WTC11 (cell line): ENCODE measurements around the gene LEAP2. TPM values are rescaled to one million over a fixed set of nuclear protein-coding genes. Genes with fewer than 3 reads are reported as not detected.

Experiments used
- ATAC-seq: fragments of 200-7000 bp; cut with Tn5 transposase; 2 replicates; pipeline ENCODE4 v1.10.0; 2021; ENCODE audit warnings: mild to moderate bottlenecking, moderate library complexity
- CTCF ChIA-PET: fragments of 300-600 bp; sonication (Branson Sonifier 250); formaldehyde crosslinking; loops from one replicate; lab custom pipeline; 2021; ENCODE audit warnings: antibody characterized with exemption; lab: Charles Lee
- POLR2A ChIA-PET: fragments of 350-600 bp; sonication (Branson Sonifier 250); formaldehyde crosslinking; loops from one replicate; lab custom pipeline; 2021; ENCODE audit warnings: antibody characterized with exemption; lab: Charles Lee
- DNase-seq: peaks from one replicate; pipeline ENCODE4 v3.0.0; 2021; ENCODE audit warnings: low spot score
- H3K27ac Mint-ChIP-seq: 2 replicates; pipeline ENCODE4 v1.8.0; 2021; ENCODE audit warnings: mixed read lengths
- H3K27me3 Mint-ChIP-seq: 2 replicates; pipeline ENCODE4 v1.8.0; 2021; ENCODE audit warnings: low read depth, mild to moderate bottlenecking, moderate library complexity, mixed read lengths
- H3K36me3 Mint-ChIP-seq: 2 replicates; pipeline ENCODE4 v1.8.0; 2021; ENCODE audit warnings: mixed read lengths
- H3K4me1 Mint-ChIP-seq: 2 replicates; pipeline ENCODE4 v1.8.0; 2022; ENCODE audit warnings: mixed read lengths
- H3K4me3 Mint-ChIP-seq: 2 replicates; pipeline ENCODE4 v1.8.0; 2021; ENCODE audit warnings: mild to moderate bottlenecking, moderate library complexity, mixed read lengths
- H3K9me3 Mint-ChIP-seq: 2 replicates; pipeline ENCODE4 v1.8.0; 2021; ENCODE audit warnings: mixed read lengths
- ATF1 ChIP-seq: sonication (generic); formaldehyde crosslinking; IDR thresholded peaks from 2 replicates; pipeline ENCODE4 v1.8.1; 2023; ENCODE audit warnings: mild to moderate bottlenecking, moderate library complexity, missing genetic modification reagents
- NFE2L1 ChIP-seq: sonication (generic); formaldehyde crosslinking; IDR thresholded peaks from 2 replicates; pipeline ENCODE4 v1.8.1; 2023; ENCODE audit warnings: missing genetic modification reagents
- NR3C1 ChIP-seq: sonication (generic); formaldehyde crosslinking; conservative IDR thresholded peaks from 2 replicates; pipeline ENCODE4 v1.8.1; 2023; ENCODE audit warnings: low read depth, mild to moderate bottlenecking, missing genetic modification reagents
- RORB ChIP-seq: fragments of 250-450 bp; sonication (Bioruptor Pico); IDR thresholded peaks from 2 replicates; pipeline ENCODE4 v1.9.0; 2021; ENCODE audit warnings: mild to moderate bottlenecking
- TP53 ChIP-seq: sonication (generic); formaldehyde crosslinking; IDR thresholded peaks from 2 replicates; pipeline ENCODE4 v1.8.1; 2023; ENCODE audit warnings: mild to moderate bottlenecking, missing genetic modification reagents
- ZNF416 ChIP-seq: fragments of 250-450 bp; sonication (Bioruptor Pico); IDR thresholded peaks from 2 replicates; pipeline ENCODE4 v1.9.0; 2021; ENCODE audit warnings: mild to moderate bottlenecking, inconsistent platforms
- total RNA-seq: library from RNA; stranded (reverse); gene quantifications from 3 replicates; pipeline ENCODE4 v1.2.3, GENCODE V29; 2021
- TF ChIP-seq, protein P1 (sequence below): sonication (generic); formaldehyde crosslinking; IDR thresholded peaks from 2 replicates; pipeline ENCODE4 v1.8.1; 2022; ENCODE audit warnings: mild to moderate bottlenecking, missing genetic modification reagents, moderate library complexity, borderline replicate concordance
- TF ChIP-seq, protein P2 (sequence below): sonication (generic); formaldehyde crosslinking; IDR thresholded peaks from 2 replicates; pipeline ENCODE4 v1.8.0; 2023; ENCODE audit warnings: mild to moderate bottlenecking, missing genetic modification reagents
- TF ChIP-seq, protein P3 (sequence below): sonication (generic); formaldehyde crosslinking; IDR thresholded peaks from 2 replicates; pipeline ENCODE4 v1.8.0; 2023; ENCODE audit warnings: missing genetic modification reagents
- TF ChIP-seq, protein P4 (sequence below): sonication (generic); formaldehyde crosslinking; IDR thresholded peaks from 2 replicates; pipeline ENCODE4 v1.8.0; 2022; ENCODE audit warnings: mild to moderate bottlenecking, missing genetic modification reagents
- TF ChIP-seq, protein P5 (sequence below): fragments of 250-450 bp; sonication (Bioruptor Pico); conservative IDR thresholded peaks from 2 replicates; pipeline ENCODE4 v1.9.0; 2021; ENCODE audit warnings: mild to moderate bottlenecking
- TF ChIP-seq, protein P6 (sequence below): fragments of 250-450 bp; sonication (Bioruptor Pico); IDR thresholded peaks from 2 replicates; pipeline ENCODE4 v1.8.0; 2021; ENCODE audit warnings: mild to moderate bottlenecking
- TF ChIP-seq, protein P7 (sequence below): sonication (generic); formaldehyde crosslinking; IDR thresholded peaks from 2 replicates; pipeline ENCODE4 v1.8.1; 2023; ENCODE audit warnings: mild to moderate bottlenecking, missing genetic modification reagents, moderate library complexity
- TF ChIP-seq, protein P8 (sequence below): fragments of 250-450 bp; sonication (Bioruptor Pico); IDR thresholded peaks from 2 replicates; pipeline ENCODE4 v1.9.0; 2021; ENCODE audit warnings: mild to moderate bottlenecking

Gene LEAP2
- total RNA-seq, 1 experiment from 2014 or later: 2.0 TPM

DNA sequence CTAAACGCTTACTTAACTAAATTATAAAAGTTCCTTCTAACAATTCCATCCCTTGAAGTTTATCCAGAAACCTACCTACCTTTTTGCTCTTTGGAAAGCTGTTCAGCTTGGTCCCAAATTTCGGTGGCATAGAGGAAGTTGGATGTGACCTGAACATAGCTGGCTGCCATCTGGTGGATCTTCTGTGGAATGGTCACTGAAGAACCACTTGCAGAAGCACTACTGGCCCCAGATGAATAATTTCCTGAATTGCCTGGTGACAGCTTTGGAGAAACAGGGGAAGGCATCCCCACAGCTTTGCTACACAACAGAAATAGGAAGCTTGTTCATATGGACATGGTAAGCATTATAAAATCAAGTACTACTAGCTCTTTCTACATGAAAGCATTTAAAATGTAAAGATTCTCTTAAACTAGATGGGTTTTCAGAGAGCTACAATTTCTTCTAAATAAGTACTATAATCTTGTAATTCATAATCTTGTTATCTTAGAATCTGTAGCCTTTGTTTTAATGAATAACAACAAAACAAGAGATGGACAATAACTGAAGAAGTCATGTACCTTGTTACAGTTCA, 9.9 kb downstream of the LEAP2 start (continued):
- TF ChIP-seq, protein P1, sequence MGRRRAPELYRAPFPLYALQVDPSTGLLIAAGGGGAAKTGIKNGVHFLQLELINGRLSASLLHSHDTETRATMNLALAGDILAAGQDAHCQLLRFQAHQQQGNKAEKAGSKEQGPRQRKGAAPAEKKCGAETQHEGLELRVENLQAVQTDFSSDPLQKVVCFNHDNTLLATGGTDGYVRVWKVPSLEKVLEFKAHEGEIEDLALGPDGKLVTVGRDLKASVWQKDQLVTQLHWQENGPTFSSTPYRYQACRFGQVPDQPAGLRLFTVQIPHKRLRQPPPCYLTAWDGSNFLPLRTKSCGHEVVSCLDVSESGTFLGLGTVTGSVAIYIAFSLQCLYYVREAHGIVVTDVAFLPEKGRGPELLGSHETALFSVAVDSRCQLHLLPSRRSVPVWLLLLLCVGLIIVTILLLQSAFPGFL: no peak
- TF ChIP-seq, protein P2, sequence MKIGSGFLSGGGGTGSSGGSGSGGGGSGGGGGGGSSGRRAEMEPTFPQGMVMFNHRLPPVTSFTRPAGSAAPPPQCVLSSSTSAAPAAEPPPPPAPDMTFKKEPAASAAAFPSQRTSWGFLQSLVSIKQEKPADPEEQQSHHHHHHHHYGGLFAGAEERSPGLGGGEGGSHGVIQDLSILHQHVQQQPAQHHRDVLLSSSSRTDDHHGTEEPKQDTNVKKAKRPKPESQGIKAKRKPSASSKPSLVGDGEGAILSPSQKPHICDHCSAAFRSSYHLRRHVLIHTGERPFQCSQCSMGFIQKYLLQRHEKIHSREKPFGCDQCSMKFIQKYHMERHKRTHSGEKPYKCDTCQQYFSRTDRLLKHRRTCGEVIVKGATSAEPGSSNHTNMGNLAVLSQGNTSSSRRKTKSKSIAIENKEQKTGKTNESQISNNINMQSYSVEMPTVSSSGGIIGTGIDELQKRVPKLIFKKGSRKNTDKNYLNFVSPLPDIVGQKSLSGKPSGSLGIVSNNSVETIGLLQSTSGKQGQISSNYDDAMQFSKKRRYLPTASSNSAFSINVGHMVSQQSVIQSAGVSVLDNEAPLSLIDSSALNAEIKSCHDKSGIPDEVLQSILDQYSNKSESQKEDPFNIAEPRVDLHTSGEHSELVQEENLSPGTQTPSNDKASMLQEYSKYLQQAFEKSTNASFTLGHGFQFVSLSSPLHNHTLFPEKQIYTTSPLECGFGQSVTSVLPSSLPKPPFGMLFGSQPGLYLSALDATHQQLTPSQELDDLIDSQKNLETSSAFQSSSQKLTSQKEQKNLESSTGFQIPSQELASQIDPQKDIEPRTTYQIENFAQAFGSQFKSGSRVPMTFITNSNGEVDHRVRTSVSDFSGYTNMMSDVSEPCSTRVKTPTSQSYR (CRISPR knock-in tag): no peak
- TF ChIP-seq, protein P3, sequence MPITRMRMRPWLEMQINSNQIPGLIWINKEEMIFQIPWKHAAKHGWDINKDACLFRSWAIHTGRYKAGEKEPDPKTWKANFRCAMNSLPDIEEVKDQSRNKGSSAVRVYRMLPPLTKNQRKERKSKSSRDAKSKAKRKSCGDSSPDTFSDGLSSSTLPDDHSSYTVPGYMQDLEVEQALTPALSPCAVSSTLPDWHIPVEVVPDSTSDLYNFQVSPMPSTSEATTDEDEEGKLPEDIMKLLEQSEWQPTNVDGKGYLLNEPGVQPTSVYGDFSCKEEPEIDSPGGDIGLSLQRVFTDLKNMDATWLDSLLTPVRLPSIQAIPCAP (CRISPR knock-in tag): no peak
- TF ChIP-seq, protein P4, sequence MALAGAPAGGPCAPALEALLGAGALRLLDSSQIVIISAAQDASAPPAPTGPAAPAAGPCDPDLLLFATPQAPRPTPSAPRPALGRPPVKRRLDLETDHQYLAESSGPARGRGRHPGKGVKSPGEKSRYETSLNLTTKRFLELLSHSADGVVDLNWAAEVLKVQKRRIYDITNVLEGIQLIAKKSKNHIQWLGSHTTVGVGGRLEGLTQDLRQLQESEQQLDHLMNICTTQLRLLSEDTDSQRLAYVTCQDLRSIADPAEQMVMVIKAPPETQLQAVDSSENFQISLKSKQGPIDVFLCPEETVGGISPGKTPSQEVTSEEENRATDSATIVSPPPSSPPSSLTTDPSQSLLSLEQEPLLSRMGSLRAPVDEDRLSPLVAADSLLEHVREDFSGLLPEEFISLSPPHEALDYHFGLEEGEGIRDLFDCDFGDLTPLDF: no peak

DNA sequence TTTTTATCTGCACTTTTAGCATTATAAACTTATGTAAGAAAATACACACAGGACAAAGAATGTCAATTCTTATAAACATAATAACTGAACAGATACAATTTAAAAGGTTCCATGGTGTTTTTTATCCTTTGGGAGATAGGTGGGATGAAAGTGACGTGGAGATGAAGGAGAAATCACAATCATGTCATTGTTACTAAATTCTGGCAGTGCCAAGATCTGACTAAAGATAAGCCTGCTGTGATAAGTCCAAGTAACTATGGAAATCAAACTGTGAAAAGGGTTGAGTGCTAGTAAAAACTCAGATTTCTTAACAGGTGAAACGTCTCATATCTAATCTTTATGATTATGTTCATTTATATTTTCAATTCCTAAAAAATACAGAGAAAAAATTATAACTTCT, 11.1 kb downstream of the LEAP2 start:
- Mint-ChIP-seq H3K4me1 (no peaks in the 10 kb centered on the region), H3K27me3 (no peaks in the 10 kb centered on the region), H3K27ac (no peak overlapping the region), H3K36me3 (peaks cover 72% of the 10 kb centered on the region), H3K4me3 (no peak overlapping the region), H3K9me3 (no peaks in the 10 kb centered on the region)
- ChIA-PET POLR2A (no interaction called here), CTCF (interaction anchor here (0.9 to 1.5 kb wide), 2 partner anchors 59 to 137 kb away, joined by 3 read pairs; partner anchors contain the start of gene CCNI2)
- ATAC-seq (no peak), DNase-seq (no peak)
- no peak for TF ChIP-seq ZNF416 (CRISPR knock-in tag)
- TF ChIP-seq, protein P5, sequence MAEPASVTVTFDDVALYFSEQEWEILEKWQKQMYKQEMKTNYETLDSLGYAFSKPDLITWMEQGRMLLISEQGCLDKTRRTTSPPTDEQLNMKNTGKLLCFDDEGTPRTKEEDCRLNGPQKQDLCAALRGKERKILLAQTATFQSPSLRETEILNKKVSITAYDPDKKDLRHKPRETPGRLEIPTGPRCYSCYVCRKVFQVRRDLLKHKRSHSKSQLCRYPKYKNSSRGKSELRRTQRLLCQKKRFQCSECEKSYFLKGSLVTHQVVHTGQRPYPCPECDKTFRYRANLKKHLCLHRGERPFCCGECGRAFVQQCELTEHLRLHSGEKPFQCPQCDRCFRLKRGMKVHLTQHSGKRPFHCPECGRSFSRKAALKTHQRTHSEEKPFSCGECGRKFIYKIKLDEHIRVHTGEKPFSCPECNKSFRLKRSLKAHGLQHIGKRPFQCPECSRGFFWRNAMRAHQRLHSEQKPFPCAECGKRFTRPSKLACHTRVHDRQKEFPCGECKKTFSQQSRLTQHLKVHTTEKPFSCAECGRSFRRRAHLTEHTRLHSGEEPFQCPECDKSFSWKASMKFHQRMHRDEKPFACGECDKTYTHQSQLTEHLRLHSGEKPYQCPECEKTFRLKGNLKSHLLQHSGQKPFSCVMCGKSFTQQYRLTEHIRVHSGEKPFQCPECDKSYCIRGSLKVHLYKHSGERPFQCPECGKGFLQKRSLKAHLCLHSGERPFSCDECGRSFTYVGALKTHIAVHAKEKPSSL: no peak
- TF ChIP-seq, protein P6, sequence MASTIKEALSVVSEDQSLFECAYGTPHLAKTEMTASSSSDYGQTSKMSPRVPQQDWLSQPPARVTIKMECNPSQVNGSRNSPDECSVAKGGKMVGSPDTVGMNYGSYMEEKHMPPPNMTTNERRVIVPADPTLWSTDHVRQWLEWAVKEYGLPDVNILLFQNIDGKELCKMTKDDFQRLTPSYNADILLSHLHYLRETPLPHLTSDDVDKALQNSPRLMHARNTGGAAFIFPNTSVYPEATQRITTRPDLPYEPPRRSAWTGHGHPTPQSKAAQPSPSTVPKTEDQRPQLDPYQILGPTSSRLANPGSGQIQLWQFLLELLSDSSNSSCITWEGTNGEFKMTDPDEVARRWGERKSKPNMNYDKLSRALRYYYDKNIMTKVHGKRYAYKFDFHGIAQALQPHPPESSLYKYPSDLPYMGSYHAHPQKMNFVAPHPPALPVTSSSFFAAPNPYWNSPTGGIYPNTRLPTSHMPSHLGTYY: no peak
- no peak for TF ChIP-seq TP53 (CRISPR knock-in tag)
- TF ChIP-seq NR3C1 (CRISPR knock-in tag): no peak

DNA sequence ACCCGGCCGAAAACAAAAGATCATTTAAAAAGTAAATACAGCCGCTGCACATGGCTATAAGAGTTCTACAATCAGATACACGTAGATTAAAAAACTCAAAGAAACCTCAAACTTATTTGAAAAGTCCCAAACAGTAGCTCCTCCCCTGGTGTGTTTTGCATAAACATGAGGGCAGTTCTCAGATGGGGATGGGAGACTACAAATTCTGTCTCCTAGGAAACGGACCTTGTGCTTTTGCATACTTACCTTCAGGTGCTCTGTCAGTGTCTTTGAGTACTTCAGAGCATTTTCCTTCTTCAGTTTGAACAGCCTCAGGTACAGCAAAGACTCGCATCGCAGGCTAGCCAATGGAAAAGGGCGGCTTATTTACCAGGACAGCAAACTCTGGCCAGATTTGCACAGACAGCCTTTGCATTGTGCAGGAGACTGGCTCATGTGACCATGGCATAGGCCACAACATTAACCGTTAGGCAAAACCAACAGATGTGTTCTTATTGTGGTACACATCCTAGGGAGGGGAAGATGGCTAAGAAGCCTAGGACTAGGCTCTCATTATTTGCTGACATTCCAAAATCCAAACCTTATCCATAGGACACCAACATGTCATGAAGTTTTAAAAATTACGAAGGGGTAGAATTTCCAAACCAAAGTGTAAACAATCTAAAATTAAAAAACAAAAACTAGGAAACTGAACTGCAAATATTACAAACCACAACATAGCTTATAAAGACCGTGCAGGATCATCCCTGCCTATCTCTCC, 12.8 kb downstream of the LEAP2 start:
- Mint-ChIP-seq H3K4me1 (no peaks in the 10 kb centered on the region), H3K36me3 (peaks cover 61% of the 10 kb centered on the region), H3K27ac (no peak overlapping the region), H3K4me3 (no peak overlapping the region), H3K9me3 (no peaks in the 10 kb centered on the region), H3K27me3 (no peaks in the 10 kb centered on the region)
- DNase-seq (no peak), ATAC-seq (no peak)
- ChIA-PET POLR2A (no interaction called here), CTCF (no interaction called here)
- TF ChIP-seq ATF1 (CRISPR knock-in tag) (no peak), NFE2L1 (CRISPR knock-in tag) (no peak), RORB (CRISPR knock-in tag) (no peak)
- TF ChIP-seq, protein P7, sequence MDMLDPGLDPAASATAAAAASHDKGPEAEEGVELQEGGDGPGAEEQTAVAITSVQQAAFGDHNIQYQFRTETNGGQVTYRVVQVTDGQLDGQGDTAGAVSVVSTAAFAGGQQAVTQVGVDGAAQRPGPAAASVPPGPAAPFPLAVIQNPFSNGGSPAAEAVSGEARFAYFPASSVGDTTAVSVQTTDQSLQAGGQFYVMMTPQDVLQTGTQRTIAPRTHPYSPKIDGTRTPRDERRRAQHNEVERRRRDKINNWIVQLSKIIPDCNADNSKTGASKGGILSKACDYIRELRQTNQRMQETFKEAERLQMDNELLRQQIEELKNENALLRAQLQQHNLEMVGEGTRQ (CRISPR knock-in tag): no peak
- TF ChIP-seq, protein P4: no peak
- TF ChIP-seq, protein P8, sequence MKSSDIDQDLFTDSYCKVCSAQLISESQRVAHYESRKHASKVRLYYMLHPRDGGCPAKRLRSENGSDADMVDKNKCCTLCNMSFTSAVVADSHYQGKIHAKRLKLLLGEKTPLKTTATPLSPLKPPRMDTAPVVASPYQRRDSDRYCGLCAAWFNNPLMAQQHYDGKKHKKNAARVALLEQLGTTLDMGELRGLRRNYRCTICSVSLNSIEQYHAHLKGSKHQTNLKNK: no peak
